HG03045 (cell line): Measurements from ENCODE around the gene MYL10.
"Not testable (repeated sequence)": the region's sequence is repeated elsewhere in the genome, so short reads cannot be mapped to it uniquely, and the experiment has no call there.

Experiments used
- ATAC-seq: cut with Tn5 transposase; IDR thresholded peaks from one replicate; pipeline ENCODE4 v1.9.1; 2021; ENCODE audit warnings: mild to moderate bottlenecking, moderate library complexity; ENCODE audit not compliant: unreplicated experiment

Gene MYL10

DNA sequence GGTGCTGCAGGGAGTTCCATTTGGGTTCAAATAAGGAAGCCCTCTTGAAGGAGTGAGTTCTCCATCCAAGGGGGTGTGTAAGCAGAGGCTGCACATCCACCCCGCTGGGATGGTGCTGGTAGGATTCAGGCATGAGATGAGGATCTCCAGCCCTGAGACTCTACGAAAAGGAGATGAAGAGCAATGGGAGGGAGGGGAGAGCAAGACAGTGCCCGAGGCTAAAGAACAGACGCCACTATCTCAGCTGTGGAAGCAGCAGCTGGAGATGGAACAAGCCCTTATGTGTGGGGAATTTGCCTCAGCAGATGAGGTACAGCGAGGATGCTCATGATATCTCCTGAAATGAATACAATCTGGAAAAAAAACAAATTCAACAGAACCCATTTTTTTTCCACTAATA, 28.1 kb upstream of the MYL10 start:
- no peak for ATAC-seq

DNA sequence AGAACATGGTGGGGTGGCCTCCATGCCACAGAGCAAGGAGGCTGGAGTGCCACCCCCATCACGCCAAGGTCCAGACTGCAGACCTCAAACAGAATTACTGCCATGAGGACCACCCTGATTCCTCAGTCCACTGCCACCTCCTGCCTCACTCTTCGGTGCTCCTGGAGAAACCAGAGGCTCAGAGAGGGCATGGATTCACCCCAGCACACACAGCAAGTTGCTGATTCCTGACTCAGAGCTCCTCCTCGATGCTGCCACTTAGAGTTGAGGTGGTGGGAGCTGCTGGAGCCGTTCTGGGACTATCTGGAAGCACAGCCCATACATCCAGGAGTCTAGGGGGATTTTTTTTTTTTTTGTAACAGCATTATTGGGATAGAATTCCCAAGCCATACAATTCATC, 22.0 kb upstream of the MYL10 start:
- ATAC-seq, result no peak

DNA sequence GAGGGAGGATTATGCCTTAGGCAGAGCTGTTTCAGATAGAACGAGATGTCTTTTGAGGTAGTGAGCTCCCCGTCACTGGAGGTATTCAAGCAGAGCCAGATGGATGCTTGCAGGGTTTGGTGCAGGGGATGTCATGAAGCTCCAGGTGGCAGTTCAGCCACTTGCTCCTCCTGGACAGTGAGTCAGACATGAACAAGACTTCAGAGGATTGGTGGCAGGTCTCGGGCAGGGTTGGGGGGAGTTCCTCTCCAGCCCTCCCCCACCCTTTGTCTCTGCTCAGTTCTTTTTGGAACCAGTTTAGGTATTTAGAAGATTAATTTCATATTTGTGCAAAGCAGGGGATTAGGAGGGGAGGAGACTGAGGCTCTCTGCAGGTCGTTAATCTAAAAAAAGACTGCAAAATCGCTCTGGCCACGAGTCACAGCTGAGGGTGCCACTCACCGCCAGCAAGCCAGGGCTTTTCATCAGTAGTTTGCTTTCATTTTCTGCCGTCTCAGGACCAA, 21.5 kb upstream of the MYL10 start:
- ATAC-seq, result no peak

DNA sequence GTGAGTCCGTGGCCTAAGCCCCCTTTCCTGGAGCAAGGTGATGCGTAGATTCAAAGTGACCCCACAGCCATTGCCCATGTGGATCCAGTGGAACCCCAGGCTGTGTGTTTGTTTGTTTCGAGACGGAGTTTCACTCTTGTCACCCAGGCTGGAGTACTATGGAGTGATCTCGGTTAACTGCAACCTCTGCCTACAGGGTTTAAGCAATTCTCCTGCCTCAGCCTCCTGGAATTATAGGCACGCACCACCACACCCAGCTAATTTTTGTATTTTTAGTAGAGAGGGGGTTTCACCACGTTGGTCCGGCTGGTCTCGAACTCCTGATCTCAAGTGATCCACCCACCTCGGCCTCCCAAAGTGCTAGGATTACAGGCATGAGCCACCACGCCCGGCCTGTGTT, 18.8 kb upstream of the MYL10 start:
- ATAC-seq, result not testable (repeated sequence)

DNA sequence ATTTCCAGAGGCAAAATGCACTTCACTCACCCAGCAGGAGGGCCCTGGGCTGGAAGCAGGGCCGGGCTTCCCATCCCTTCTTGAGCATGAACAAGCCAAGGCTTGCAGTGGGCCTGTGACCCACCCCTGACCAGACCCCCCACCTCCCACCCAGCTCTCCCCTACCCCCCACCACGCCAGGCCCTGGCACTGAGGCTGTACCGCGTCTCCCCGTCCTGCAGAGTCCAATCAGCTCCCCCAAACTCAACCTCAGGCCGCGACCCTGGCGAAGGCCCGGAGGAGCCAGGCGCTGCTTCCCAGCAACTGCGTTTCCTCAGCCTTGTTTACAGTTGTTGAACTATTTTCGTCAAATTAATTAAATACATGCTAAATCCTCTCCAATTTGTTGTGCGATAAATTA, 16.9 kb upstream of the MYL10 start:
- no peak for ATAC-seq

DNA sequence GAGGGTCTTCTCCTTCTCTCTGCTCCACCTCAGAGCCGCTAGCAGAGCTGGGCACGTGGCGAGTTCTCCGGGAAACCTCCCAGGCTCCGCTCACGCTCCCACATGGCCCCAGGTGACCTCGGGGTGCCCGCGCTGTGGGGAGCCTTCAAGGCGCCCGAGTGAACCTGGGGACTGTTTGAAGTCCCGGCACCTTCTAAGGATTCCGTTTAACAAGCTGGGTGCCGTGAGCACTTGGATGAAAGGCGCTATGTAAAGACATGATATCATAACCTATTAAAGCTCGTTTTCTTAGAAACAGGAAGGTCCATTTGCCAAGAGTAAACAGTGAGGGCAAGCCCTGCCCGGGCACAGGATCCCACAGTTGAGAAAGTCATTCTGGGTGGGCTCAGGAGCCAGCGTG, 15.8 kb upstream of the MYL10 start:
- ATAC-seq, result no peak

DNA sequence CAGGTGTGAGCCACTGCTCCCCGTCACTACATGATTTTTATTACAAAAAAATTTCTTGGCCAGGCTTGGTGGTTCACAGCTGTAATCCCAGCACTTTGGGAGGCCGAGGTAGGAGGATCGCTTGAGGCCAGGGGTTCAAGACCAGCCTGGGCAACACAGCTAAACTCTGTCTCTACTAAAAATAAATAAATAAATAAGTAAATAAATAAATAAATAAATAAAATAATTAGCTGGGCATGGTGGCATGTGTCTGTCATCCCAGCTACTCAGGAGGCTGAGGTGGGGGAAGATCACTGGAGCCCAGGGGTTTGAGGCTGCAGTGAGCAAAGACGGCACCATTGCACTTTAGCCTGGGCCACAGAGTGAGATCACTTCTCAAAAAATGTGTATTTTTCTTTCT, 10.0 kb upstream of the MYL10 start:
- not testable (repeated sequence) for ATAC-seq

DNA sequence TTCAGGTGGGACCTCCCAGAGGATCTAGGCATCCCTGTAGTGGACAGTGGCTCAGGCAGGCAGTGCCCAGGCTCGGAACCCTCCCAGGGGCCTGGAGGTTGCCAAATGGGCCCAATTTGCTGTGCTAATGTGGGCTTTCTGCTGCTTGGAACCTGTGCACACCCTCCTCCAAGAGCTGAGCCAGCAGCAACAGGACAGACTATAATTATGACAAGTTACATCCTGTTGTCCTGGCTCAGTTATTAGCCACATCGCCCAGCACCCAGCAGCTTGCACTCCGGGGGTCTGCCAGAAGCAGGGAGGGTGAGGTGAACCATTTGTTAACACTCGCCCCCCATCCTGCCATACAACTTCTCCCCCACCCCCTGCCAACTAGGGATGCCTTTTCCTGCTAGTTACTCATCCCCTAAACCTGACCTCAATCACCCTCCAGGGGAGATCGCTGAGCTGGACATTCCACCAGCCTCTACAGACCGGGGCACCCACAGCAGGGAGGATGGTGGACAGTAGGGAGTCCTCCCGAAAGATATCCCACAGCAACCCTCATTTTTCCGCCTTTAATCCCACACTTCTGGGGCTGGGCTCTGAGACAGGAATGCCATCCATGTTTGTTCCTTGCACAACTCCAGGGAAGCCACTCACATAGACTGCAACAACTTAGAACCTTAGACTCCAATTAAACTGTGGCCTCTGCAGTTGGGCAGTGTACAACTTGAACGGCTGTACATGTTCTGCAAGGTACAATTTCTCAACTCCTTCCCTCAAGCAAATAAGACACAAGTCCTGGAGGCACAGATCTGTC, 7.9 kb upstream of the MYL10 start:
- ATAC-seq, result no peak

DNA sequence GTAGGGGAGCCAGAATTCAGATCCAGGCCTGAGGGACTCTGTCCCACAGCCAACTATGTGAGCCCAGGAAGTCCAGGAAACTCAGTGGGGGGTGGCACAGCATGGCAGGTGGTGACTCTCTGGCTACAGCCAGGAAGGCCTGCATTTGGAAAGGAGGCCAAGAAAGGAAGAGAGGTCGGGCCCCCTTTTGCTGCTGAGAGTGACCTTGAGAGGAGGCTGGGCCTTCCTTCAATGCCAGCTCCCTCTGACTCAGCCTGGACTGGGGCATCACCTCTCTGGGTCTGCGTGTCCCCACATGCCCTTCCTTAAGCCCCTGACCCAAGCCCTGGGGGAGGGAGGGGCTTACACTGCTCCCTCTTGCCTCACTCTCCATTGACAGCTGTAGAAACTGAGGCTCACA, 6.4 kb upstream of the MYL10 start:
- ATAC-seq, result no peak

DNA sequence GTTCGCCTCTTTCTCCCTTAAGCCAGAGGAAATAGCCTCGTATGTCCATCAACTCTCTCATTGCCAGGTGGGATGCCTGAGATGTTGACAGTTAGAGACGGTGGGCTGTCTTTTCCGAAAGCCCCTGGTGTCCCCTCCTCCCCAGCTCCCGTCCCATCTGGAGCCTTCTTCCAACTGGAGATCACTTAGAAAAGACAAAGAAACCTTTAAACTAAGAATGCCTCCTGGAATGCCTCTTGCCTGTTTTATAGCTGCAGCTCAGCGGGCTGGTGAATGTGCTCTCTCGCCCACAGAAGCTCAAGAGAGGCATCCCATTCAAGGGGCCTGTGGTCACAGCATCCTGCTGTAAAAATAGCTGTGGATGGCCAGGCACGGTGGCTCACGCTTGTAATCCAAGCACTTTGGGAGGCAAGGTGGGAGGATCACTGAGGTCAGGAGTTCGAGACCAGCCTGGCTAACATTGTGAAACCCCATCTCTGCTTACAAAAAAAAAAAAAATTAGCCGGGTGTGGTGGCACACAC, 5.2 kb upstream of the MYL10 start:
- no peak for ATAC-seq

DNA sequence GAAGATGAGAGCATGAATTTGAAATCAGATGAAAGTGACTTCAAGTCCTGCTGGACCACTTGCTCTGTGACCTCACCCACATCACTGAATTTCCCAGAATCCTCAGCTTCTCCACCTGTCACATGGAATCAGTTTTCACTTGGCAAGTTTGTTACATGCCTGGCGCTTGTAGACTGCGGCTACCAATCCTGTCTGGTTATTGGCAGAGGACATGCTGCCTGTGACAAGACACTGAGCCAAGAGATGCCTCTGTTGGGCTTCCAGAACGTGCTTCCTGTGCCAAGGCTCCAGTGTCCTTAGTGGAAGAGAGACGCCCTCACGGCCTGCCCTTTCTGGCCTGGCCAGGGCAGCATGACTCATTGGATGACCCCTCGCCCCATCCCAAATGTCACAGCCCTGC, 4.4 kb upstream of the MYL10 start:
- no peak for ATAC-seq

DNA sequence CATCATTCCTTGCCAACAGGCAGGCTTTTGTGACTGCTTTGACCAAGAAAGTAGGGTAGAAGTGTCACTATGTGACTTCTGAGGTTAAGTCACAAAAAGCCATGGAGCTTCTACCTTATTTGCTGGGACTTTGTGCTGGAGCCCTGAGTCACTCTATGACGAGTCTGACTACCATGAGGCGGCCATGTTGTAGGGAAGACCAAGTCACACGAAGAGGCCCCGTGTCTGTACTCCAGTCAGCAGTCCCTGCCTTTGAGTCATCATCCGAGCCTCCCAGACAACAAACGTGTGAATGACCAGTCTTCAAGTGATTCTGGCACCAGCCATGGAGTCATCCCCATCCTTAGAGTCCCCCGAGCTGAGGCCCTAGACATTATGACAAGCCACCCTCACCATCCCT, 3.5 kb upstream of the MYL10 start:
- no peak for ATAC-seq

DNA sequence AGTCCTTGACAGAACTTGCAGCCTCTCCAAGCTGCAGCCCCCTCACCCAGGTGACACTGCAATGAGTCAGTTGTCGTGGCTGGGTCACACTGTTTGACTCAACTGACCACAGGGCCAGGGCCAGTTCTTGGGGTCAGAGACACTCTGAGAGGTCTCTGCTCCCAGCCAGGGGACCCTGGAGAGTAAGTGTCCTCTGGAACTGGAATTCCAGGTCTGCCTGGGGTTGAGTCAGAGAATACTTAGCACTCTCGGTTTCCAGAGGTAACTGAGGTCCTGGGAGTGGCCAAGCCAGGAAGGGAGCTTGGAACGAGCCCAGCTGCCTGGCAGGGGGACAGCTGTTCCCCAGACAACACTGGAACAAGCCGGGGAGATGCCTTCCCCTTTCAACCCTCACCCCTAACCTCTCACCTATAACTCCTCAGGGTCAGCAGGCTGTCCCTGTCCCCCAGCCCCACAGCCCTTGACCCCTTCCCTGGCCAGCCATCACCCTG, 2.2 kb upstream of the MYL10 start:
- ATAC-seq, result no peak

DNA sequence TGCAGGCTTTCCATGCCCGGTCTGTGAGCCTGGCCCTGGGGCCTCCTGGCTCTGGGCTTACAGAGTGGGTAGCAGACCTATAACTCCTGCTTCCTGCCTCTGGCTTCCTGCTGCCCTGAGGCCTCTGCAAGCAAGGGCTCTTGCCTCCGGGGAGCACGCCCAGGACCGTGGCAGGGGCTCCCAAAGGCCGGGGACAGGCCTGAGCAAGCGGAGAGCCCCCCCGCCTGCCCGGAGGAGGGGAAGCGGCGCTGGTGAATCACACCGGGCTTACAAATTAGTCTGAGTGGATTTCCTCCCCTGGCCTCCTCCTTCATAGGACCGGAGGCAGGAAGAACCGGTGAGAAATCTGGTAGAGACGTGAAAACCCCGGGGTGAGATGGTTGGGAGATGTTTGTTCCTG, 1.5 kb upstream of the MYL10 start:
- ATAC-seq, result no peak

DNA sequence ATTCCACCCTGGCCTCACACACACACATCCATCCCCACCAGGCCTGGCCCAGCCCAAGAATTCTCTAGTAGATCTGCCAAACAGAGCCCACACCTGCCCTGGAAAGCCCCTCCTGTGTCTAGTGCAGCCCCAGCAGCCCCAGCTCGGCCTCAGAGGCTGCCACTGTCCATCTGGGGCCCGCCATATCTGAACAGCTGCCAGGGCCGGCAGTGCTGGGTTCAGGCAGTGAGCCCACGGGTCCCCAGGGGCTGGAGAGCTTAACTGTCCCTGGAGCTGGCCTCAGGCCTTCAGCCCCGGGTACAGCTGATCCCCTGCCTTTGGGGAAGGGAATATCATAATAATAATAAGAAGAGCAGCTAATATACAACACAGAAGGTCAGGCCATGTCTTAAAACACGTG, 574 bp downstream of the MYL10 start:
- ATAC-seq, result no peak

DNA sequence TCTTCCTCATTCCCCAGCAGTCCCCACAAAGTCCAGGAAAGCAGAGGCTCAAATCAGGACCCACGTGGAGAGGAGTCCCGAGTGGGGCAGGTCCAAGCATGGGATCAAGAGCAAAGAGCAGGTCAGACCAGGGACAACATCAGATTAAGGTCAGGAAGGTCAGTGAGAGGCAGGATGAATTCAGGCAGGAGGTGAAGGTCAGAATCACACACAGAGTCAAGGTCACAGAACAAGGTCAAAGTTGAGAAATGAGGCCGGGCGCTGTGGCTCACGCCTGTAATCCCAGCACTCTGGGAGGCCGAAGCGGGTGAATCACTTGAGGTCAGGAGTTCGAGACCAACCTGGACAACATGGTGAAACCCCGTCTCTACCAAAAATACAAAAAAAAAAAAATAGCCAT, 2.3 kb downstream of the MYL10 start:
- no peak for ATAC-seq

DNA sequence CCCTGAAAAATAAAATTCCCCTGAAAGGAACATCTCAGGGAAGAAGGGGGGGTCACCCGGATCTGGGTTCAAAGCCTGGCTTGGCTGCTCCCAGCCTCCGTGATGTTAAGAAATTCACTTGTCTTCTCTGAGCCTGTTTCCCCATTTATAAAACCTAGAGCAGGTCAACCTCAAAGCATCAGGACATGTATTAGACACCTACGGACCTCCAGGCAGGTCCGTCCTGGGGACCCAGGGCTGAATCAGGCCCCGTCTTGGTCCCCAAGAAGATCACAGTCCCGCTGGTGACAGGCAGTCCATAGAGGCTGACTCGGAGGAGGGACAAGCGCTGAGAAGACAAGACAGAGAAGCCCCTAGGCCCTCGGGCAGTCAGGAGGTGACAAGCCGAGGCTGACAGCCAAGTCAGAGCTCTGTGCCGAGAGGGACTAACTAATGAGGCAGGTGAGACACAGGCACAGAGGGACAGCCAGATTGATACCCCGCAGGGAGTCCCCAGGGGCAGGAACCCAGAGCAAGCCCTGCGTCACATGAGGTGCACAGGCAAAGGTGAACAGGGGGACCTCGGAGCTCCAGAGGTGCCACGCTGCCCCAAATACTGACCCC, 2.9 kb downstream of the MYL10 start:
- ATAC-seq, result no peak

DNA sequence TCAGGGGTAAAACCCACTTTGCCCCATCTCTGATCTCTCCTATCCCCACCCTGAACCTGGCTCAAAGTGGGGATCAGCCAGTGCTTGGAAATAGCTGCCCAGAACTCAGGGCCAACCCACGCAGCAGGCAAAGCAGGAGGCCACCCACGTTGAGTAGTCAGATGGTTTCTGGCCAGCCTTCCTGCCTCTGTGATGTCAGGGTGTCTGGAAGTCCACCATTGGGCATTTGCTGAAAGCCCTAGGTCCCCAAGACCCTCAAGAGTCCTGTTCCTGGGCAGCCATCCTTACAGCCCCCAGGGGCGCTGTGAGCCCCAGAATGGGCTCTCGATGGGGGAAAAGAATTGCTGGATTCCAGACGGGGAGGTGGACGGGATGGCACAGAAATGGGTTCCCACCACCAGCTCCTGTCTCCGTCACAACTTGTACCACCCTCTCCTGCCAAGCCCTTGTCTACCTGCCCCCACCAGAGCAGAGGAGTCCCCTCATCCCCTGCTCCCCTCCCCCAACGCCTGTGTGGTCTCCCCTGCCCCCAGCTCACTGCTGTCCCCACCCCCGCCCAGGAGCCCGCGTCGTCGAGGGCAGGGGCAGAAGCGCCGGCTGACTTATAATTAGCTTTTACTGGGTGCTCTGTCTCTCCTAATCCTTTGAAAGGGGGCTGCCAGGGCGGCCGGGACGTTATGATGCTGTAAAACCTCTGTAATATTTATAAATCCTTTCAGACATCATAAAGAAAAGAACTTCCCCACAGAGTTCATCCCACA, 3.9 kb downstream of the MYL10 start:
- no peak for ATAC-seq

DNA sequence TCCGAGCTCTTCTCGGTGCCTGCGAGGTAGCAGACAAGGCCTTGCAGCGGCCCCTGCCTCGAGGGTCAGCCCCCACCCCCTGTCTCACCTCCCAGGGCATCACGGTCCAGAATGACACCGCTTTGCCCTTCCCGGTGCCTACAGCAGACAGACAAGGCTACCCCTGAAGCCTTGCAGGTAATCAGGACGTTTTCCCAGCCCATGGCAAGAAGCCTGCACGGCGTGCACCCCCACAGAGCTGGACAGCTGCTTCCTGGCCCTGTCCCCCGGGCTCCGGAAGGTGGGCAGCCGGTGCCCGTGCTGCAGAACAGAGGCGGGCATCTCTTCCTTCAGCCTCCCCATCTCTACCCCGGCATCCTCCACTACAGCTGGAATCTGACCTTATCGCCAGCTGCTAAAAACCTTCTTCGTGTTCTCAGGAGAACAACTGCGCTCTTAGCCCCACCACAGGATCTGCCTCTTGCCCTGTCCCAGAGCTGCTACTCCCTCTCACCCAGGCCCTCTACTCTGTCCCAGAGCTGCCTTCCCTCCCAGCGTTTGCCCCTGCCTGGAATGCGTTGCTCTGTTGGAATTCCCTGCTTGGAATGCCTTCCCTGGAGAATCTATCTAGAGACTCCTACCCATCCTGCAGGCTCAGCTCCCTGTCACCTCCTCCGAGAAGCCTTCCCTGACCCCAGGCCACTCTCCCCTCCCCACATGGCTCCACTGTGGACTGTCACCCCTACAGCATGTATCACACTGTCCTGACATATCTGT, 4.7 kb downstream of the MYL10 start:
- ATAC-seq, result no peak

DNA sequence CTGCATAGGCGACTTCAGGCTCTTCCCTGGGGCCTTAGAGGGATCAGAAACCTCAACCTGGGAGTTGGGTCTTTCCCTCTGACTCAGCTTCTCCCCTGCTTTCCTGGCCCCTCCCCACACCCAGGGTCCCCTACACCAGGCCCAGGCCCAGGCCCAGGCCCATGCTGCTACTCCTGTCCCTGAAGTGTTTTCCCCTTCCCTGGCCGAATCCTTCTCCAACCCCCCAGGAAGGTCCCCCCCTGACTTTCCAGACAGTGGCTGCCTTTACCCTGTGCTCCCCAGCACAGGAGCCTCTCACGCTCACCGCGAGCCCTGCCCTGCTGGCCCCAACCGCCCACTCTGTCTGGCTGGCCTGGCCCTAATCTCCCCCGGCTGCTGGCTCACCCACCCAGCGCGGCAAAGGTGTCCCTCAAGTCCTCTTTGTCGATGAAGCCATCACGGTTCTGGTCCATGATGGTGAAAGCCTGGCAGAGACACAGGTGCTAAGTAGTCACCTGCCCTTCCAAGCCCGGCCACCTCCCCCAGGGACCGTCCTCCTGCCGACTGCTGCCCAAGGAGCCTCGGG, 6.4 kb downstream of the MYL10 start:
- ATAC-seq, result no peak
